ENCODE measurements around the gene SAMD4A.

The SAMD4A gene

GRCh38 chr14:54756656-54757392, 189.9 kb downstream of the SAMD4A start:
- no peak overlapping the region for H3K4me2 ChIP-seq (ENCODE audit: low read length)
- no peak overlapping the region for H3K9ac ChIP-seq (ENCODE audit: low read length)
- no peaks in the 10 kb centered on the region for H3K9me2 ChIP-seq (ENCODE audit: low read depth, low read length)
- H4K20me1 ChIP-seq (ENCODE audit: insufficient read depth, low read length): no peaks in the 10 kb centered on the region
- H3K4me3 ChIP-seq (ENCODE audit: low read depth, low read length, poor library complexity, severe bottlenecking): no peak overlapping the region
- H3K36me3 ChIP-seq (ENCODE audit: insufficient read depth, low read length): no peaks in the 10 kb centered on the region
- no peaks in the 10 kb centered on the region for H3F3A ChIP-seq (ENCODE audit: insufficient read depth, low read length)
- no peaks in the 10 kb centered on the region; the same call in 1 of the 2 replicates for H3K27me3 ChIP-seq (ENCODE audit: insufficient read depth, low read length)
- no peaks in the 10 kb centered on the region for H3K9me3 ChIP-seq (ENCODE audit: low read length)
- H2AFZ ChIP-seq (ENCODE audit: low read length): no peak overlapping the region
- TF ChIP-seq CTCF (IDR thresholded peaks at IDR 0.05; ENCODE audit: low read length) (no peak), EZH2 (IDR thresholded peaks at IDR 0.05; ENCODE audit: borderline replicate concordance, low read length) (no peak)
- H3K79me2 ChIP-seq (ENCODE audit: insufficient read depth, low read length): no peaks in the 10 kb centered on the region
- no peak overlapping the region for H3K27ac ChIP-seq (ENCODE audit: low read depth, low read length, poor library complexity, severe bottlenecking)
- H3K4me1 ChIP-seq (ENCODE audit: insufficient read depth, low read length, severe bottlenecking): no peaks in the 10 kb centered on the region

- no peaks in the 10 kb centered on the region for H3K79me2 ChIP-seq (ENCODE audit: insufficient read depth, low read length)
- no peaks in the 10 kb centered on the region for H3K9me2 ChIP-seq (ENCODE audit: low read depth, low read length)
Measured at GRCh38 chr14:54758041-54758440, 191.1 kb downstream of the SAMD4A start.

GRCh38 chr14:54759982-54760585, 193.2 kb downstream of the SAMD4A start:
- no peak overlapping the region for H3K27ac ChIP-seq (ENCODE audit: low read depth, low read length, poor library complexity, severe bottlenecking)
- no peak for TF ChIP-seq EZH2 (IDR thresholded peaks at IDR 0.05; ENCODE audit: borderline replicate concordance, low read length)
- TF ChIP-seq CTCF (IDR thresholded peaks at IDR 0.05; ENCODE audit: low read length): no peak
- H3K4me3 ChIP-seq (ENCODE audit: low read depth, low read length, poor library complexity, severe bottlenecking): no peak overlapping the region
- no peaks in the 10 kb centered on the region for H3K4me1 ChIP-seq (ENCODE audit: insufficient read depth, low read length, severe bottlenecking)
- no peak overlapping the region for H3K4me2 ChIP-seq (ENCODE audit: low read length)
- H3K9ac ChIP-seq (ENCODE audit: low read length): no peak overlapping the region
- no peaks in the 10 kb centered on the region; the same call in 1 of the 2 replicates for H3K27me3 ChIP-seq (ENCODE audit: insufficient read depth, low read length)
- no peaks in the 10 kb centered on the region for H3K9me2 ChIP-seq (ENCODE audit: low read depth, low read length)
- H3K79me2 ChIP-seq (ENCODE audit: insufficient read depth, low read length): no peaks in the 10 kb centered on the region
- H3F3A ChIP-seq (ENCODE audit: insufficient read depth, low read length): no peaks in the 10 kb centered on the region
- H3K9me3 ChIP-seq (ENCODE audit: low read length): no peaks in the 10 kb centered on the region
- H3K36me3 ChIP-seq (ENCODE audit: insufficient read depth, low read length): no peaks in the 10 kb centered on the region
- H4K20me1 ChIP-seq (ENCODE audit: insufficient read depth, low read length): no peaks in the 10 kb centered on the region
- H2AFZ ChIP-seq (ENCODE audit: low read length): no peak overlapping the region

More at GRCh38 chr14:54758041-54758440, 191.1 kb downstream of the SAMD4A start:
- Histone ChIP-seq H3F3A (ENCODE audit: insufficient read depth, low read length) (no peaks in the 10 kb centered on the region), H2AFZ (ENCODE audit: low read length) (no peak overlapping the region), H3K36me3 (ENCODE audit: insufficient read depth, low read length) (no peaks in the 10 kb centered on the region), H4K20me1 (ENCODE audit: insufficient read depth, low read length) (no peaks in the 10 kb centered on the region), H3K4me2 (ENCODE audit: low read length) (no peak overlapping the region), H3K9ac (ENCODE audit: low read length) (no peak overlapping the region), H3K27ac (ENCODE audit: low read depth, low read length, poor library complexity, severe bottlenecking) (no peak overlapping the region), H3K4me1 (ENCODE audit: insufficient read depth, low read length, severe bottlenecking) (no peaks in the 10 kb centered on the region), H3K4me3 (ENCODE audit: low read depth, low read length, poor library complexity, severe bottlenecking) (no peak overlapping the region), H3K9me3 (ENCODE audit: low read length) (no peaks in the 10 kb centered on the region), H3K27me3 (ENCODE audit: insufficient read depth, low read length) (no peaks in the 10 kb centered on the region; the same call in 1 of the 2 replicates)
- TF ChIP-seq EZH2 (IDR thresholded peaks at IDR 0.05; ENCODE audit: borderline replicate concordance, low read length): no peak
- TF ChIP-seq CTCF (IDR thresholded peaks at IDR 0.05; ENCODE audit: low read length): no peak

Data from OCI-LY1 (cell line).